H9 (cell line): ENCODE measurements around the gene ARHGAP24. TPM values are rescaled to one million over a fixed set of nuclear protein-coding genes. Genes with fewer than 3 reads are reported as not detected.
A peak's percentile ranks its signal among the peaks of the same experiment; 100 is the strongest.

ENCODE experiments used
- DNase-seq: peaks from one replicate; pipeline ENCODE4 v3.0.0-alpha.2; 2017
- H2AFZ ChIP-seq: one replicate; pipeline ENCODE4 v1.6.1; 2013; ENCODE audit warnings: mild to moderate bottlenecking, low read length, control low read depth, moderate library complexity
- H2AK5ac ChIP-seq: 2 replicates; pipeline ENCODE4 v1.6.1; 2013; ENCODE audit warnings: low read length, control low read depth, mixed read lengths; ENCODE audit not compliant: insufficient read length
- H2BK120ac ChIP-seq: one replicate; pipeline ENCODE4 v1.6.1; 2013; ENCODE audit warnings: low read depth, mild to moderate bottlenecking, low read length, control low read depth, inconsistent platforms; ENCODE audit not compliant: poor library complexity, severe bottlenecking
- H2BK12ac ChIP-seq: 2 replicates; pipeline ENCODE4 v1.6.1; 2013; ENCODE audit warnings: low read length, control low read depth, mixed read lengths, low read depth; ENCODE audit not compliant: insufficient read length
- H2BK15ac ChIP-seq: 2 replicates; pipeline ENCODE4 v1.6.1; 2013; ENCODE audit warnings: low read depth, low read length, control low read depth
- H2BK20ac ChIP-seq: one replicate; pipeline ENCODE4 v1.6.1; 2013; ENCODE audit warnings: low read depth, mild to moderate bottlenecking, low read length, control low read depth, inconsistent platforms; ENCODE audit not compliant: poor library complexity, severe bottlenecking
- H2BK5ac ChIP-seq: 2 replicates; pipeline ENCODE4 v1.6.1; 2013; ENCODE audit warnings: low read length, control low read depth, mixed read lengths; ENCODE audit not compliant: insufficient read length
- H3K14ac ChIP-seq: 2 replicates; pipeline ENCODE4 v1.6.1; 2013; ENCODE audit warnings: low read length, control low read depth; ENCODE audit not compliant: insufficient read depth
- H3K18ac ChIP-seq: 2 replicates; pipeline ENCODE4 v1.6.1; 2013; ENCODE audit warnings: low read depth, mild to moderate bottlenecking, mixed read lengths, low read length, control low read depth; ENCODE audit not compliant: insufficient read length
- H3K23ac ChIP-seq: 2 replicates; pipeline ENCODE4 v1.6.1; 2013; ENCODE audit warnings: low read length, control low read depth, mixed read lengths, low read depth; ENCODE audit not compliant: insufficient read length
- H3K23me2 ChIP-seq: 2 replicates; pipeline ENCODE4 v1.6.1; 2013; ENCODE audit warnings: low read depth, mild to moderate bottlenecking, mixed read lengths, low read length, control low read depth; ENCODE audit not compliant: insufficient read length, poor library complexity, severe bottlenecking
- H3K27ac ChIP-seq: 2 replicates; pipeline ENCODE4 v1.5.1; 2013; ENCODE audit warnings: low read length, control low read depth, mixed read lengths, low read depth; ENCODE audit not compliant: insufficient read length
- H3K27me3 ChIP-seq: 2 replicates; pipeline ENCODE4 v1.6.1; 2013; ENCODE audit warnings: low read length, control low read depth, inconsistent platforms; ENCODE audit not compliant: insufficient read depth
- H3K4ac ChIP-seq: 2 replicates; pipeline ENCODE4 v1.6.1; 2013; ENCODE audit warnings: low read depth, mild to moderate bottlenecking, control low read depth, inconsistent platforms, low read length, moderate library complexity
- H3K4me1 ChIP-seq: 2 replicates; pipeline ENCODE4 v1.6.1; 2013; ENCODE audit warnings: low read length, control low read depth, inconsistent platforms; ENCODE audit not compliant: insufficient read depth
- H3K4me2 ChIP-seq: 2 replicates; pipeline ENCODE4 v1.6.1; 2013; ENCODE audit warnings: low read length, control low read depth, mixed read lengths; ENCODE audit not compliant: insufficient read length, insufficient read depth
- H3K56ac ChIP-seq: 2 replicates; pipeline ENCODE4 v1.6.1; 2013; ENCODE audit warnings: low read depth, mild to moderate bottlenecking, mixed read lengths, low read length, control low read depth; ENCODE audit not compliant: insufficient read length
- H3K79me1 ChIP-seq: 2 replicates; pipeline ENCODE4 v1.6.1; 2013; ENCODE audit warnings: low read depth, mild to moderate bottlenecking, moderate library complexity, low read length, control low read depth, inconsistent platforms; ENCODE audit not compliant: insufficient read depth, poor library complexity, severe bottlenecking
- H3K79me2 ChIP-seq: 2 replicates; pipeline ENCODE4 v1.6.1; 2013; ENCODE audit warnings: low read length, control low read depth, inconsistent platforms; ENCODE audit not compliant: insufficient read depth
- H3K9ac ChIP-seq: 2 replicates; pipeline ENCODE4 v1.6.1; 2013; ENCODE audit warnings: low read length, control low read depth, mixed read lengths; ENCODE audit not compliant: insufficient read length; ENCODE audit errors: extremely low read depth
- H3K9me3 ChIP-seq: one replicate; pipeline ENCODE4 v1.6.1; 2013; ENCODE audit warnings: low read depth, low read length, inconsistent platforms; ENCODE audit not compliant: control insufficient read depth
- H3T11ph ChIP-seq: one replicate; pipeline ENCODE4 v1.6.1; 2013; ENCODE audit warnings: mild to moderate bottlenecking, low read length, control low read depth, inconsistent platforms
- H4K20me1 ChIP-seq: one replicate; pipeline ENCODE4 v1.6.1; 2013; ENCODE audit not compliant: control insufficient read depth, insufficient read length, insufficient read depth
- H4K5ac ChIP-seq: 2 replicates; pipeline ENCODE4 v1.6.1; 2013; ENCODE audit warnings: low read depth, mild to moderate bottlenecking, mixed read lengths, low read length, control low read depth; ENCODE audit not compliant: insufficient read length
- H4K8ac ChIP-seq: replicated peaks from 2 replicates; pipeline ENCODE4 v1.6.1; 2013; ENCODE audit warnings: low read length, control low read depth, mixed read lengths, low read depth; ENCODE audit not compliant: insufficient read length
- H4K91ac ChIP-seq: 2 replicates; pipeline ENCODE4 v1.6.1; 2013; ENCODE audit warnings: low read depth, mild to moderate bottlenecking, moderate library complexity, mixed read lengths, low read length, control low read depth; ENCODE audit not compliant: insufficient read length
- H3K27ac Mint-ChIP-seq, 3 experiments: 2 replicates in 2 of 3; 3 replicates in 1 of 3; pipeline ENCODE4 v1.8.0; 2020 to 2021; ENCODE audit warnings: mixed read lengths in 3 of 3, mild to moderate bottlenecking in 1 of 3, moderate library complexity in 1 of 3
- H3K27me3 Mint-ChIP-seq: 2 replicates; pipeline ENCODE4 v1.8.0; 2021; ENCODE audit warnings: low read depth, mild to moderate bottlenecking, moderate library complexity, mixed read lengths
- H3K36me3 Mint-ChIP-seq, 3 experiments: 2 replicates in 2 of 3; 3 replicates in 1 of 3; pipeline ENCODE4 v1.8.0; 2020 to 2021; ENCODE audit warnings: low read depth in 3 of 3, mixed read lengths in 3 of 3; ENCODE audit not compliant: insufficient read depth in 1 of 3
- H3K4me1 Mint-ChIP-seq, 2 experiments: 2 replicates each; pipeline ENCODE4 v1.8.0; 2020; ENCODE audit warnings: mixed read lengths in 2 of 2
- H3K4me3 Mint-ChIP-seq, 2 experiments: 2 replicates in 1 of 2; 3 replicates in 1 of 2; pipeline ENCODE4 v1.8.0; 2020 to 2021; ENCODE audit warnings: mild to moderate bottlenecking in 2 of 2, mixed read lengths in 2 of 2, moderate library complexity in 1 of 2
- H3K9me3 Mint-ChIP-seq, 2 experiments: 2 replicates in 1 of 2; 3 replicates in 1 of 2; pipeline ENCODE4 v1.8.0; 2020; ENCODE audit warnings: mild to moderate bottlenecking in 2 of 2, mixed read lengths in 2 of 2, moderate library complexity in 1 of 2
- CTCF ChIP-seq: fragments of 200-600 bp; sonication (generic); conservative IDR thresholded peaks from 3 replicates; pipeline ENCODE4 v1.8.0; 2021; ENCODE audit warnings: antibody characterized with exemption, mild to moderate bottlenecking
- WGBS: extraction: QIAGEN DNeasy Blood & Tissue Kit; methylation state at CpG from one replicate; pipeline ENCODE4 v1.1.7; 2013; ENCODE audit warnings: missing lambda C conversion rate, low lambda C conversion rate, mixed read lengths; ENCODE audit not compliant: insufficient read length; ENCODE audit errors: extremely low coverage; 5-methylcytosine and 5-hydroxymethylcytosine counted together
- total RNA-seq: library from RNA; stranded (reverse); gene quantifications from 2 replicates; pipeline ENCODE4 v1.2.1, GENCODE V29; 2021

Gene ARHGAP24
- total RNA-seq, 1 experiment from 2014 or later = 0.37 TPM

- no peaks in the 10 kb centered on the region for H3K23me2 ChIP-seq
- Mint-ChIP-seq H3K4me3 (no peak overlapping the region), H3K4me1 (peaks cover 30 to 35% of the 10 kb centered on the region in 2 experiments), H3K27me3 (no peaks in the 10 kb centered on the region), H3K36me3 (no peaks in the 10 kb centered on the region; a peak in 1 of 7 replicates), H3K27ac (peak overlapping the region in 1 of 3 experiments; percentile 58; a peak in 1 of 7 replicates), H3K9me3 (no peaks in the 10 kb centered on the region)
- no peak overlapping the region for H3K4ac ChIP-seq
- no peak overlapping the region for H3K14ac ChIP-seq
- H3K4me2 ChIP-seq = no peak overlapping the region
- H2BK20ac ChIP-seq = no peak overlapping the region
- H4K8ac ChIP-seq = no peak overlapping the region
- no peak for TF ChIP-seq CTCF
- H3K18ac ChIP-seq = no peak overlapping the region
- H2BK120ac ChIP-seq = no peak overlapping the region
- no peaks in the 10 kb centered on the region for H3K79me2 ChIP-seq
- H2AFZ ChIP-seq = no peak overlapping the region
- H4K91ac ChIP-seq = no peak overlapping the region
- H4K5ac ChIP-seq = no peak overlapping the region
- H3K79me1 ChIP-seq = no peaks in the 10 kb centered on the region
- no peaks in the 10 kb centered on the region for H3K9me3 ChIP-seq
- H2AK5ac ChIP-seq = no peak overlapping the region
- WGBS = no CpG with 5 or more reads among the region's 1 CpG
- H3K27ac ChIP-seq = no peak overlapping the region
- H2BK12ac ChIP-seq = no peak overlapping the region
- no peaks in the 10 kb centered on the region for H4K20me1 ChIP-seq
- H3T11ph ChIP-seq = no peak overlapping the region
- no peaks in the 10 kb centered on the region; the same call in 1 of the 2 replicates for H3K4me1 ChIP-seq
- DNase-seq = no peak
- H3K56ac ChIP-seq = no peak overlapping the region
- H2BK5ac ChIP-seq = no peak overlapping the region
- no peak overlapping the region for H3K9ac ChIP-seq
- no peak overlapping the region for H2BK15ac ChIP-seq
- H3K27me3 ChIP-seq = no peaks in the 10 kb centered on the region
- H3K23ac ChIP-seq = no peak overlapping the region
Measured at GRCh38 chr4:85767649-85768048, 292.7 kb downstream of the ARHGAP24 start.
